Cerebellar nuclear complex (tissue), 1 donor: Measurements from ENCODE around the gene SPRN.
"Not testable (repeated sequence)": the region's sequence is repeated elsewhere in the genome, so short reads cannot be mapped to it uniquely, and the experiment has no call there.

Source experiments
- DNase-seq, 2 experiments: peaks; one replicate each; lab custom pipeline; 2025; lab: John Stamatoyannopoulos, UW

The SPRN gene, protein sequence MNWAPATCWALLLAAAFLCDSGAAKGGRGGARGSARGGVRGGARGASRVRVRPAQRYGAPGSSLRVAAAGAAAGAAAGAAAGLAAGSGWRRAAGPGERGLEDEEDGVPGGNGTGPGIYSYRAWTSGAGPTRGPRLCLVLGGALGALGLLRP

DNA sequence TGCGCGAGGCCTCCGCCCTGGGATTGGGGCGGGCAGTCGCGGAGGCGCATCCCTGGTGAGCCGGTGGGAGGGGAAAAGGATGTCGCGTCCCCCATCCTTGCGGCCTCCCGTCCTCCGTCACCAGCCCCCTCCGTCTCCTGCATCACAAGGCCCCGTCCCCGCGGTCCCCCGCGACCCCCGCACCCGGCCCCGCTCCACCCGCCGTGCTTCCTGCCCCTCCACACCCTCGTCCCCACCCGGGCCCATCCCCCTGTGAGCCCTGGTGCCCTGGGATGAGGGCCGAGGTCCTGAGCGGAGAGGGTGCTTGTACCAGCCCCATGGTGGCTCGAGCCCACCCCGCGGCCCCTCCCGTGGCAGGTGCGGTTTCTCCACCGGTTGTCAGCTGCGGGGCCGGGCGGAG lies at the start of gene SPRN:
Gene SPRN, minus strand, starts transcription at position 25 of the 400 bp plus-strand sequence. CDS start 944 bp downstream, outside the sequence.
- not testable (repeated sequence) for DNase-seq

DNA sequence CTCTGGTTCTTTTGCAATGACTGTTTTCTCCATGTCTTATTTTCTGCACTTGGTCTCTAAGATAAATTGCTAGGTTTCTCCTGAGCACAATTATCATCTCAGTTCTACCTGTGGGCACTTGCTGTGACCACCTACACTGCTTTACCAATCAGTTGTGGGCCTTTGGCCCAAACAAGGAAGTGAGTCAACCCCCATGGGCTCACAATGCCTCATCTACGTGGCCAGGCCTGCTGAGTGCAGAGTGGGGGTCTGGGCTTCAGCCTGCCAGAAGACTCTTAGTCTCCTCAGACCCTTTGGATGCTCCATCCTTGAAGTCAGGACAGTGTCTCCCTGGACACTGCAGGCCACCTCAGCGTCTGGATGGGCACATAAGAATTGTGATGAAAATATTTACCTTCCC lies 49.6 kb upstream of the SPRN start:
- no peak for DNase-seq

DNA sequence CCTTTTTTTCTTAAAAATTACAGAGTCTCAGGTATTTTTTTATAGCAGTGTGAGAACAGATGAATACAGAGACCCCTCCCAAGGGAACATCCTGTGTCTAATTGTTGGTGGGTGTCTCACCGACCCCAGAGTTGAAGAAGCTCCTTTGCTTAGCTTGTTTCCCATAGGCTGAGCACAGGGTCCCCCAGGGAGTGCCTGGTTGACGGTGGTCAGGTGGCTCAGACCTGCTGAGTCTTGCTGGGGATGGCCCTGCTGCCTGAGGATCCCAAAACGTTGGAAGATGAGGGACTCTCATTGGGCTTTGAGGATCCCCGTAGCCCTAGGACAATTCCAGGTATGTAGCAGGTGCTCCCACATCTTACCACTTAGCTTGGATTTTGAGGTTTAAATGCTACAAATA lies 48.8 kb upstream of the SPRN start:
- no peak for DNase-seq

DNA sequence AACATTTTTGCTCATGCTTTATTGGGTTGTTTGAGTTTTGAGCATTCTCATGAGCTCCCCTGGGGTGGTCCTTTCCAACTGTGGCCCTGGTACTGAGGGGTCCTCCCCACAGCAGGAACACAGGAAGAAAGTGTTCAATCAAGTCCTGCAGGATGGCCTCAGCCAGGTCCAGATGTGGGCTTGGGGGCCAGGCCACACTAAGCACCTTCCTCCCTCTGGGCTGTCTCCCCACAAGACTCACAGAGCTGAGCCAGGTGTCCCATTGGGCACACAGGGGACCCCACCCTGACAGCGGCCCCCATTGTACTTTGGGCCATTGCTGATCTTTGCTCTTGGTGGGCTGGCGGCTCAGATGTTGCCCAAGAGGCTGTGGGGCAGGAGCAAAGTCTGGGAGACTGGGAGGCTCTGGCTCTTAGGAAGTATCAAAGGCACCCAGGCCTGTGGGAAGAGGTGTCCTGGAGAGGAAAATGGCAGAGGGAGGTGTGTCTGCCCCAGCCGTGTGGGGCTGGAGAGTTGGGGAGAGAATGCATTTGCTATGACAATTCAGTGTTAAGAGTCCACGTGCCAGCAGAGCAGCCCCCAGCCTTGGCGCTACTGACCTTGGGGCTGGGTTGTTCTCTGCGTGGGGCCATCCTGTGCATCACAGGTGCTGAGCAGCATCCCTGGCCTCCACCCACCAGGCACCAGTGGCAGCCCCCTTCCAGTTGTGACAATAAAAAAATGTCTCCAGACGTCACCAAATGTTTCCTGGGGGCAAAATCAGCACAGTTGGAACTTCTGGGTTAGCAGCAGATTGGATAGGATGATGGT lies 47.1 kb upstream of the SPRN start:
- no peak for DNase-seq

DNA sequence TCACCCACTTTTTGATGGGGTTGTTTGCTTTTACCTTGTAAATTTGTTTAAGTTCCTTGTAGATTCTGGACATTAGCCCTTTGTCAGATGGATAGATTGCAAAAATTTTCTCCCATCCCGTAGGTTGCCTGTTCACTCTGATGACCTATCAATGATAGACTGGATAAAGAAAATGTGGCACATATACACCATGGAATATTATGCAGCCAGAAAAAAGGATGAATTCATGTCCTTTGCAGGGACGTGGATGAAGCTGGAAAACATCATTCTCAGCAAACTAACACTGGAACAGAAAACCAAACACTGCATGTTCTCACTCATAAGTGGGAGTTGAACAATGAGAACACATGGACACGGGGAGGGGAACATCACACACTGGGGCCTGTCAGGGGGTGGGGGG lies 44.8 kb upstream of the SPRN start:
- not testable (repeated sequence) for DNase-seq

DNA sequence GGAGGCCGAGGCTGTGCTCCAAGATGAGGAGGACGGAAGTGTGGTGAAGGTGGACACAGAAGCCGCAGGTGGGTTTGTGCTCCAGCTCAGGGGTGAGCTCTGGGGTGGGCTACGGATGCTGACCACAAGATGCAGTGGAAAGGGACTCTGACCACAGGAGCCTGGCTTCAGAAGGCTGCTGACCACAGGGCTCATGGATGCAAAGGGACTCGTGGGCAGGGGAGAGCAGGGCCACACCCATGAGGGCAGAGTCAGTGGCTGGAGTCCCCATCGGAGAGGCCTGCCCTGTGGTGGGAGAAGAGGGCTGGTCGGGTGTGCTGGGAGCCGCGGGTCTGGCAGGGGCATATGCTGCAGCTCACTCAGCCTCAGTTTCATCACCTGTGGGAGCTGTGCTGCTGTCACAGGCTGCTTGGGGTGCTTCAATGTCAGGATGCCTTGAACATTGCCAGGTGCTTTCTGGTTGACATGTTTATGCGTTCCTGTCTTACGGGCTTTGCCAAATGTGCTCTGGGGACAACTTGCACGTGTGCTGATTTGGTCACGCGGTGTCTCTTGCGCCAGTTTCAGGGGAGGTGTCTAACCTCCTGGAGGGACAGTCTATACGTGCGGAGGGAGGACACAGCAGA lies 43.0 kb upstream of the SPRN start:
- DNase-seq = no peak

DNA sequence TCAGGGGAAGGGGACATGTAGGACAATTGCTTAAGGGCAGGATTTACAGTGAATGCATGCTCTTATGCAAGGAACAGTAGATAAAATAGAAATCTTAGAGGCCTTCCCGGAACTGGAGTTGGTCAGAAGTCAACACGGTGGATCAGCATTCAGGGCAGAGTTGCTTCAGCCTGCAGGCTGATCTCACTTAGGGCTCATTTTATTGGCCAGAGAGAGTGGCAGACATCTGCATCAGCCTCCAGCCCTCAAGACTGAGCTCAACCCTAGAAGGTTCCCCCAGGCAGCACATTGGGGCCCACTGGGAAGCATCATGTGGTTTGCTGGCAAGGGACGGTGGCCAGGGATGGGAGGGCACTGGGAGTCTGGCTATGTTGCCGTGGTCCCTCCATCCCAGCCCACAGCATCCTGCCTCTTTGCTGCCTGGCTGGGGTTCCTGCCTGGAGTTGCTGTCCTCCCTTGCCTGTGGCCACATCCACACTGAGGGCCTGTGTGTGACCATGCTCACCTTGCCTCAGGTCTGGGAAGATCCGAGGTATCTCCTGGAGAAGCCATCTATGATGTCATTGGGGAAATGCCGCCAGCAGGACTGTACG lies 42.4 kb upstream of the SPRN start:
- DNase-seq = no peak

DNA sequence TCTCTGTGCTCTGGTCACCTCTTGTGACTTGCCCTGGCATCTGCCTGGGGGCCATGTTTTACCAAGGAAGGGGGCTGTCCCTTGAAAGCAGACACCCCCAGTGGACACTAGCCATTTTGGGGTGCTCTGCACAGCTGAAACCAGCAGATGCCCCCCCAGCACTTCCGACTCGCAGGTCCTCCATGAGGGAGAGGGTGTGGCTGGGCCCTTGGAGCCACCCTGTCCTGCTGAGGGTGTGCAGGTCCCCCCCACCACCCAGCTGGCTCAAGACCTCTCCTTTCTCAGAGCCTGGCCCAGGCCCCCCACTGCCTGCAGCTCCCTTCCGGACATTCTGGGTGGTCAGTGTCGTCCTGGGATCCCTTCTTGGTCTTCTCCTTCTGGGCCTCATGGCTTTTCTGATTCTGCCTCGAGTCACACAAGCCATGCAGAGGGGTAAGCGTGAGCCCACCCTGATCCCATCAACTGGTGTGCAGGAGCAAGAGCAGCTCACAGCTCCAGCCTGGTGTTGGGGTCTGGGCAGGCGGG lies 41.6 kb upstream of the SPRN start:
- no peak for DNase-seq

DNA sequence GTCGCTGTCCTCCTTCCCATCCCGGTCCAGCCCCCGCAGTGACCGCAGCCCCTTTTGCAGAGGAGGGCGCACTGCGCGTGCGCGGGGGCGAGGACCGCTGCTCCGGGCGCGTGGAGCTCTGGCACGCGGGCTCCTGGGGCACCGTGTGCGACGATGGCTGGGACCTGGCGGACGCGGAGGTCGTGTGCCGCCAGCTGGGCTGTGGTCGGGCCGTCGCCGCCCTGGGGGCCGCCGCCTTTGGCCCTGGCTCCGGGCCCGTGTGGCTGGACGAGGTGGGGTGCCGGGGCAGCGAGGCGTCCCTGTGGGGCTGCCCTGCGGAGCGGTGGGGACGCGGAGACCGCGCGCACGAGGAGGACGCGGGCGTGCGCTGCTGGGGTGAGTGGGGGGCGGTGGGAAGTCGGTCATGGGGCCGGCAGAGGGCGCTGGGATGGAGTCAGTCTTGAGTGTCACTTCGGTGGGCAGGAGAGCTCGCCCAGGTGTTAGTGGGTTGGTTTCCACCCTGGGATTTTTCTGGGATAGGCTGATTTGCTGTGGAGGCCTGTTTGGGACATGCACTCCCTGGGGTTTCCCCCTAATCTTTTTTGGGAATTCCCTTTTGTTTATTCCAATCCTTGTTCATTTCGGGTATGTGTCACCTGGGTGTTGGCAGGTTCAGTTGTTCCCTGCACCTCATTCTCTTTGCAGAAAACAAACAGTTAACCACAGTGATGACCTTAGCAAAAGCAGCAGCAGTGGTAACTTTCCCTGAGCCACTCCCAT lies 40.9 kb upstream of the SPRN start:
- DNase-seq = no peak

DNA sequence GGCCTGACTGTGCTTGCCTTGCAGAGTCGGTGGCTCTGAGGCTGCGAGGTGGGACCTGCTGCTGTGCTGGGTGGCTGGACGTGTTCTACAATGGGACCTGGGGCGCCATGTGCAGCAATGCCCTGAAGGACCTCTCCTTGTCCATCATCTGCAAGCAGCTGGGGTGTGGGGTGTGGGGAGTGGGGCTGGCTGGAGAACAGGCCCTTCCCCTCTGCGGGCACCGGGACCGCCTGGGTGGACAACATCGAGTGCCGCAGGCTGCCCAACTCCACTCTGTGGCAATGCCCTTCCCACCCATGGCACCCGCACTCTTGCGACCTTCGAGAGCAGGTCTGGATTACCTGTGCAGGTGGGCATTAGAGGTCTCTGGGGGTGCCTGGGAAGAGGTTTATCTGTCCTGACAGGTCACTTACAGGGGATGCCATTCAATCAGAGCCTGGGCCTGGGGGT lies 40.2 kb upstream of the SPRN start:
- no peak for DNase-seq

DNA sequence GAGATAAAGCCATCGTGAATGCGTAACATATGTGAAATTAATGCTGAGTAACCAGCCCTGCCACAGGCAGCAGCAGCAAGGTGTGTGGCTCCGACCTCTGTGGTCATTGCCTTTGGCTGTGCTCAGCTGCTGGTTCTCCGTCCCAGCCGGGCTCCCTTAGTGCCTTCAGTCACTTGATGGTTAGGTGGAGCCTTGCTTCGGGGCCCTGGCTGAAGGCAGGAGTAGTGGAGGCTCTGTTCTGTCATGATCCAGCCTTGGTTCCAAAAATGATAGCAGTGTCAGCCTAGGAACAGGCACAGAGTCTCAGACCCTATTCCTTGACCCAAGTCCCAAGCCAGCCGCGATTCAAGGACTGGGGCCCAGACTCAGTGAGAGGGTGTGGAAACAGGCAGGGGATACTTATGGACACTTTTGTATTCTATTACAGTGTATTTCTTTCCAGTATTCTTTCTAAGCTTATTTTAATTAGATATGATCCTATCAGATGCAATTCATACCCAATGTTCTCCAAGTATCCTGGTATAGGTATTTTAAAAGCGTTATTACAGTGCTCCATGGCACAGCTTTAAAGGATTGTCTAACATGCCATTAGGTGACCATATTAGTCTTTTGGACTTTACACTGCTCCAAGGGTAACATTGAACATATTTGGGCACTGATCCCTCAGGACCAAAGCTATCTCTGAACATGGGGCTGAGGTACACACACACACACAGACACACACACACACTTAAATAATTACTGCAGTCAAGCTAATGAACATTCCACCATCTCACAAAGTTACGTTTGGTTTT lies 38.3 kb upstream of the SPRN start:
- no peak for DNase-seq

DNA sequence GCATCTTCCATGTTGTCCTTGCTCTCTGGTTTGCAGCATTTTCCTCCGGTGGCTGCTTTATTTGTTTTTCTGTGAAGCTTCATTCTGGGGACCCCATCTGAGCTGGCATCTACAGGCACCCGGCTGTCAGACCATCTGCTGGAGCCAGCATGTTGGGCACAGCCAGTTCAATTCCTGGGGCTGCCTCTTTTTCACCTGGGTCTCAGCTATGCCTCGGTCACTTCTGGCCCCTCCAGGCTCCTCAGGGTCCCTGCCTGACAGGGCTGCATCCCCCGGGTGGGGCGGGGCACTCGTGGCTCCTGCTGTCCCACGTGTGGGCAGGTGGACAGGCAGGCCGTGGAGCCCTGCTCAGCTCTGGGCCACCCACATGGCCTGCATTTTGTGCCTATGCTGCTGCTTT lies 37.4 kb upstream of the SPRN start:
- peak; percentile 65 to 88 for DNase-seq

DNA sequence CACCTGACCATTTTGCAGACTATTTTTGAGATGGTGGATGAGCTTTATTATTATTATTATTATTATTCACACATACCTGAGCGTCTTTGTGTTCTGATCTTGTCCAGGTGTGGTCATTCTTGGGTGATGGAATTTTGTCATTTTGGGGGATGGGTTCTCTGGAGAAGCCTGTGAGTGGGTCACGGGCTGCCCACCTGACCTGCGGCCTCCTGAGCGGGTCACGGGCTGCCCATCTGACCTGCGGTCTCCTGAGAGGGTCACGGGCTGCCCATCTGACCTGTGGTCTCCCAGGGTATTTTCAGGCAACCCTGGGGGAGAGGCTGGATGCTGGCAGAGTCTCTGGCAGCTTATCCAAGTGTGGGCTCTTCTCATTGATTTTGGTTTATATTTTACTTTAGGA lies 36.6 kb upstream of the SPRN start:
- DNase-seq = no peak

DNA sequence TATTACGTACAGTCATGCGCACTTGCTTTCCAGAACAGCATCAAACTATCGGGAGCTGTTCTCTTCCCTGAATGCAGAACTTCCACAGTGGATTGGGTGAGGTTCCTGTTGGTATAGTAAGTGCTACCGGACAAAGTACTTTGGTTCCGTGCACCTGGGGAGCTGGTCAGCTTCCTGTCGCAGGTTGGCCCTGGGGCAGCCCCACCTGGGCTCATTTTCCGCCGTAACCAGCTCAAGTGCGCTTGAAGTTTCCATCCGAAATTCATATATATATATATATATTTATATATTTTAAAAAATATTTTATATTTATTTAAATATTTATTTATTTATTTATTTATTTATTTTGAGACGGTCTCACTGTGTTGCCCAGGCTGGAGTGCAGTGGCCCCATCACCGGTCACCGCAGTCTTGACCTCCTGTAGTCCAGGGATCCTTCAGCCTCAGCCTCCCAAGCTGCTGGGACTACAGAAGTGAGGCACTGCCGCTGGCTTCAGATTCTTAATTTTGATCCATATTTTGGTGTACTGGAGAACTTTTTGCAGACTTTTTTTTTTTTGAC lies 35.9 kb upstream of the SPRN start:
- no peak for DNase-seq

DNA sequence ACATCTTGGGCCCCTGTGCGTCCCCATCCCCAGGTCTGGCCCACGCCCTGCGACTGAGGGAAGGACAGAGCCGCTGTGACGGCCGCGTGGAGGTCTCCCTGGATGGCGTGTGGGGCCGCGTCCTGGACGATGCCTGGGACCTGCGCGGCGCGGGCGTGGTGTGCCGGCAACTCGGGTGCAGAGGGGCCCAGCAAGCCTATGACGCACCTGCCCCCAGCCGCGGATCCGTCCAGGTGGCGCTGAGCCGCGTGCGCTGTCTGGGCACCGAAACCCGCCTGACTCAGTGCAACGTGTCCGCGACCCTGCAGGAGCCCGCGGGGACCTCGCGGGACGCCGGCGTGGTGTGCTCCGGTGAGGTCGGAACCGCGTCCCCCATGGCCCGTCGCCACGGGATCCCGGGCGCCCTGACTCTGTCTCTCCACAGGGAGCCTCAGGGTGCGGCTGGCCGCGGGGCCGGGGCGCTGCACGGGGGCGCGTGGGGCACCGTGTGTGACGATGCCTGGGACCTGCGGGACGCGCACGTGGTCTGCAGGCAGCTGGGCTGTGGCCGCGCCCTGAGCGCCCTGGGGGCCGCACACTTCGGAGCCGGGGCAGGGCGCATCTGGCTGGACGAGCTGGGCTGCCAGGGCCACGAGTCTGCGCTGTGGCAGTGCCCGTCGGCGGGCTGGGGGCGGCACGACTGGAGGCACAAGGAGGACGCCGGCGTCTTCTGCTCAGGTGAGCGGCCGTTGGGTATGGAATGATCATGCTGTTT lies 35.2 kb upstream of the SPRN start:
- no peak for DNase-seq

DNA sequence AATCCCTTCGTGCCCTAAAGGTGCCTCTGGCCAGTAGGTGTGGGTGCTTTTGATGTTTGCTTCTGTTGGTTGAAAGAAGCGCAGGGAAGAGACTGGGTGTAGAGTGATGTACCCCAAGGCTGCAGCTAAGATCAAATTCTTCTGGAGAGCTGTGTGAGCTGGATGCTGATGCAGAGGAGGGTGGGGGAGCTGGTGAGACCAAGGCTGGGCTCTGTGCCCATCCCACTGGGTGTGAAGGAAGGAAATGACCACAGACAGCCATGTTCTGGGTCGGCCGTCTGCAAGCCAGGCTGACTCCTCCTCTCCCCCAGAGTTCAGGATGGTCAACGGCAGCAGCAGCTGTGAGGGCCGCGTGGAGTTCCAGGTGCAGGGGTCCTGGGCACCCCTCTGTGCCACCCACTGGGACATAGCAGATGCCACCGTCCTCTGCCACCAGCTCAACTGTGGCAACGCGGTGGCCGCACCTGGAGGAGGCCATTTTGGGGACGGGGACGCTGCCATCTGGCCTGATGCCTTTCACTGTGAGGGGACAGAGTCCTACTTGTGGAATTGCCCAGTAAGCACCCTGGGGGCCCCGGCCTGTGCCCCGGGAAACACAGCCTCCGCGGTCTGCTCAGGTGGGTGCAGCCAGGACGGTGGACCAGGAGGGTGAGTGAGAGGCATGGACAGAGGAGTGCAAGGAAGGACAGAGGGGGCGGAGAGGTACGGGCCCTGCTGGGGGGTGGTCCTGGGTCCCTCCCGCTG lies 34.5 kb upstream of the SPRN start:
- no peak for DNase-seq

DNA sequence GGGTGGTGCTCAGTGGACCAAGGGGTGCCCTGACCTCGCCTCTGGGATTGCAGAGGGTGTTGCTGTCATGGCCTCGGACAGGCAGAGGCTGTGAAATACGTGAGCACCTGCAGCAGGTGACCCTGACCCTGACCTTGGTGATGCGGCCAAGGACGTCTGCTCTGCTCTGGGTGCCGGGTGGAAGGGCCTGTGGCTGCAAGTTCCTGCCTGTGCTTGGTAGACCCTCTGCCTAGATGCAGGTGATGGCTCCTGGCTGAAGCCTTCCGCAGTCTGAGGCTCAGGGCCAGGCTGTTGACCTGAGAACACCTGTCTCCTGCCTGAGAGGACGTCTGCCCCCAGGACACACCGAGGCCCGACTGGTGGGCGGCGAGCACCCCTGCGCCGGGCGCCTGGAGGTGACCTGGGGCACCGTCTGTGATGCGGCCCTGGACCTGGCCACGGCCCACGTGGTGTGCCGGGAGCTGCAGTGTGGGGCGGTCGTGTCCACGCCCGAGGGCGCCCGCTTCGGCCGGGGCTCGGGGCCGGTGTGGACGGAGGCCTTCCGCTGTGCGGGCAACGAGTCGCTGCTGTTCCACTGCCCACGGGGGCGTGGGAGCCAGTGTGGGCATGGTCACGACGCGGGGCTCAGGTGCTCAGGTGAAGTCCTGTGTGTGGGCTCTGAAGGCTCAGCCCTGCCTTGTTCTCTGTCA lies 33.7 kb upstream of the SPRN start:
- DNase-seq = no peak

DNA sequence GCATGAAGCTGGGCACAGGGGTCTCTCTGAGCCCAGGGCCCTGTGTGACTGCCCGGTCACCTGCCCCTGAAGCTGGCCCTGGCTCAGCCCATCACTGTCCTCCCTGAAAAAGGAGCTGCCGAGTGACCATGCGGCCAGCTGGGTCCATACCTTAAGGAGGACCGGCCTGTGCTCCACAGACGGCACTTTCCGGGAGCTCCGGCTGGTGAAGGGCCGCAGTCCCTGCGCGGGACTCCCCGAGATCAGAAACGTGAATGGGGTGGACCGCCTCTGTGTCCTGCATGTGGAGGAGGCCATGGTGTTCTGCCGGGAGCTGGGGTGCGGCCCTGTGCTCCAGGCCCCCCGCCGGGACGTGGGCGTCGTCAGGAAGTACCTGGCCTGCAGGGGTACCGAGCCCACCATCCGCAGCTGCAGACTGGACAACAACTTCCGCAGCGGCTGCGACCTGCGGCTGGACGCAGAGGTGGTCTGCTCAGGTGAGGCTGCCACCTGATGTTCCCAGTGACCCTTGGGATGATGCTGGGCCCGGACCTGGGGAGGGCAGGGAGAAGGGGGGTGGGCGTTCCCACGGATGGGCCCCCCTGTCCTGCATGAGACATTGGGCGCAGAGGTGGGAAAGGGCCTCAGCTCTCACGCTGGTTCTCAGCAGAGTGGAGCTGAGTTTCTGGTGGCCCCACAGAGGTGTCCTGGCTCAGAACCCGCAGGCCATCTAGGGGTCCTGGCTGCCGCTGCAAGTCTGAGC lies 32.8 kb upstream of the SPRN start:
- DNase-seq = no peak
